ENCODE results near the gene SPEF2. TPM values are rescaled to one million over a fixed set of nuclear protein-coding genes. Genes with fewer than 3 reads are reported as not detected.
A peak's percentile ranks its signal among the peaks of the same experiment; 100 is the strongest.
"Not testable (repeated sequence)": the region's sequence is repeated elsewhere in the genome, so short reads cannot be mapped to it uniquely, and the experiment has no call there.

SPEF2 gene
- total RNA-seq, 1 donor from 2014 or later, result 14.4 TPM

- no peak for ATAC-seq
- intact Hi-C loops (cut with DNase I), result no loop called here
- DNase-seq (ENCODE audit: low spot score), result no peak
These were observed 218.4 kb downstream of the SPEF2 start for GRCh38 chr5:35835796-35836742.

GRCh38 chr5:35838370-35839042 lies 220.8 kb downstream of the SPEF2 start:
- ATAC-seq (no peak), DNase-seq (ENCODE audit: low spot score) (no peak)
- intact Hi-C loops (cut with DNase I), result no loop called here

GRCh38 chr5:35842856-35843255 lies 225.2 kb downstream of the SPEF2 start:
- intact Hi-C loops (cut with DNase I), result no loop called here
- ATAC-seq, result no peak
- DNase-seq (ENCODE audit: low spot score), result no peak

GRCh38 chr5:35845508-35845907 lies 227.8 kb downstream of the SPEF2 start:
- ATAC-seq; DNase-seq (ENCODE audit: low spot score); intact Hi-C loops (cut with DNase I): not testable (repeated sequence)

GRCh38 chr5:35847491-35847890 lies 229.8 kb downstream of the SPEF2 start:
- no peak for ATAC-seq
- DNase-seq (ENCODE audit: low spot score), result no peak
- intact Hi-C loops (cut with DNase I), result no loop called here

GRCh38 chr5:35847961-35848360 lies 230.3 kb downstream of the SPEF2 start:
- DNase-seq (ENCODE audit: low spot score) (no peak), ATAC-seq (no peak)
- intact Hi-C loops (cut with DNase I), result no loop called here

- no peak for ATAC-seq
- intact Hi-C loops (cut with DNase I), result no loop called here
These were observed 232.2 kb downstream of the SPEF2 start for GRCh38 chr5:35849860-35850259.

GRCh38 chr5:35850967-35851680 lies 233.5 kb downstream of the SPEF2 start:
- intact Hi-C loops (cut with DNase I), result no loop called here
- DNase-seq (ENCODE audit: low spot score), result no peak
- no peak for ATAC-seq

More at GRCh38 chr5:35849860-35850259, 232.2 kb downstream of the SPEF2 start:
- no peak for DNase-seq (ENCODE audit: low spot score)

- intact Hi-C loops (cut with DNase I), result no loop called here
- DNase-seq (ENCODE audit: low spot score) (no peak), ATAC-seq (peak; percentile 33)
These were observed 234.5 kb downstream of the SPEF2 start for GRCh38 chr5:35852084-35852734.

- ATAC-seq, result no peak
- intact Hi-C loops (cut with DNase I), result no loop called here
- no peak for DNase-seq (ENCODE audit: low spot score)
These were observed 235.1 kb downstream of the SPEF2 start for GRCh38 chr5:35852773-35853172.

- no peak for DNase-seq (ENCODE audit: low spot score)
- intact Hi-C loops (cut with DNase I), result no loop called here
- ATAC-seq, result no peak
These were observed 236.0 kb downstream of the SPEF2 start for GRCh38 chr5:35853631-35854030.

- intact Hi-C loops (cut with DNase I), result no loop called here
- DNase-seq (ENCODE audit: low spot score), result no peak
- ATAC-seq, result no peak
These were observed 236.6 kb downstream of the SPEF2 start for GRCh38 chr5:35854248-35854647.

- intact Hi-C loops (cut with DNase I), result no loop called here
- no peak for DNase-seq (ENCODE audit: low spot score)
- no peak for ATAC-seq
These were observed 237.5 kb downstream of the SPEF2 start for GRCh38 chr5:35855187-35855586.

- intact Hi-C loops (cut with DNase I); ATAC-seq; DNase-seq (ENCODE audit: low spot score): not testable (repeated sequence)
These were observed 238.6 kb downstream of the SPEF2 start for GRCh38 chr5:35856186-35856764.

- DNase-seq (ENCODE audit: low spot score) (no peak), ATAC-seq (peak; percentile 29)
- intact Hi-C loops (cut with DNase I), result no loop called here
These were observed 239.2 kb downstream of the SPEF2 start, which contains the start of gene IL7R for GRCh38 chr5:35856765-35857351. IL7R (plus strand) TSS chr5:35856891; CDS start chr5:35856978, 87 bp downstream.

GRCh38 chr5:35857606-35858205 lies 240.0 kb downstream of the SPEF2 start:
- intact Hi-C loops (cut with DNase I), result no loop called here
- ATAC-seq (no peak), DNase-seq (ENCODE audit: low spot score) (no peak)

GRCh38 chr5:35859101-35859661 lies 241.5 kb downstream of the SPEF2 start:
- ATAC-seq, result peak; percentile 34
- DNase-seq (ENCODE audit: low spot score), result no peak
- intact Hi-C loops (cut with DNase I), result no loop called here

GRCh38 chr5:35860686-35861085 lies 243.0 kb downstream of the SPEF2 start:
- no peak for ATAC-seq
- intact Hi-C loops (cut with DNase I), result no loop called here
- DNase-seq (ENCODE audit: low spot score), result no peak
